GM12865 (cell line): ENCODE data around the gene RTN4.

Experiments
- DNase-seq: peaks from one replicate; pipeline ENCODE4 v3.0.0; 2010; ENCODE audit warnings: low read depth
- H3K4me3 ChIP-seq: 2 replicates; pipeline ENCODE4 v1.5.1; 2011; ENCODE audit warnings: mild to moderate bottlenecking, low read depth, low read length, control low read depth
- CTCF ChIP-seq: IDR thresholded peaks from 2 replicates; pipeline ENCODE4 v1.5.1; 2011; ENCODE audit warnings: low read length, control low read depth, low read depth, inconsistent platforms; ENCODE audit not compliant: insufficient read depth; ENCODE audit errors: missing control alignments

Gene RTN4

GRCh38 chr2:55063713-55064323 is 13.6 kb upstream of the RTN4 start:
- H3K4me3 ChIP-seq: no peak overlapping the region
- TF ChIP-seq CTCF: peak; percentile 8
- peak; percentile 41 for DNase-seq

- DNase-seq: no peak
- H3K4me3 ChIP-seq: no peak overlapping the region
- no peak for TF ChIP-seq CTCF
Observed at GRCh38 chr2:55063226-55063625, 13.0 kb upstream of the RTN4 start.

GRCh38 chr2:55062754-55063153 is 12.5 kb upstream of the RTN4 start:
- H3K4me3 ChIP-seq: no peak overlapping the region
- TF ChIP-seq CTCF: no peak
- no peak for DNase-seq

- no peak for TF ChIP-seq CTCF
- no peak overlapping the region for H3K4me3 ChIP-seq
- DNase-seq: no peak
Observed at GRCh38 chr2:55061523-55062344, 11.5 kb upstream of the RTN4 start.

- DNase-seq: no peak
- no peak overlapping the region for H3K4me3 ChIP-seq
- TF ChIP-seq CTCF: no peak
Observed at GRCh38 chr2:55059793-55060192, 9.5 kb upstream of the RTN4 start.

- no peak for DNase-seq
- H3K4me3 ChIP-seq: no peak overlapping the region
- no peak for TF ChIP-seq CTCF
Observed at GRCh38 chr2:55057474-55057873, 7.2 kb upstream of the RTN4 start.
